DND-41 (cell line): ENCODE results near the gene IQGAP3.

Experiments used
- EZH2 ChIP-seq: IDR thresholded peaks from 3 replicates; pipeline ENCODE4 v1.6.1; 2012; ENCODE audit warnings: borderline replicate concordance, low read depth, mild to moderate bottlenecking, moderate library complexity, low read length, inconsistent platforms; ENCODE audit not compliant: severe bottlenecking
- TF ChIP-seq, protein P1 (sequence below): IDR thresholded peaks from 2 replicates; pipeline ENCODE4 v1.5.1; 2012; ENCODE audit warnings: borderline replicate concordance, low read length, moderate library complexity, mild to moderate bottlenecking; ENCODE audit not compliant: poor library complexity, severe bottlenecking; ENCODE audit errors: extremely low read depth

DNA sequence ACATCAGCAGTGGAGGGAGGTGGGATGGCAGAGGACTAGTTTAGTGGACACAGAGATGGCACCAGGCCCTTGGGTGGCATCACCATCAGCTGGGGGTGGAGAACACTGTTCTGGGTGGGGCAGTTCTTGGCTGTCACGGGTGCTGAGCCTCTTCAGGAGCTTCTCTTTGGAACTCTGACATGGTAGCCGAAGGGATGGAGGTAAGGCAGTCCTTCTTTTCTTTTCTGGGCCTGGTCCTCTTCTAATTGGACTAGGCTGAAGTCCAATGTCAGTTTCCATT, 63.5 kb downstream of the IQGAP3 start:
- TF ChIP-seq, protein P1, sequence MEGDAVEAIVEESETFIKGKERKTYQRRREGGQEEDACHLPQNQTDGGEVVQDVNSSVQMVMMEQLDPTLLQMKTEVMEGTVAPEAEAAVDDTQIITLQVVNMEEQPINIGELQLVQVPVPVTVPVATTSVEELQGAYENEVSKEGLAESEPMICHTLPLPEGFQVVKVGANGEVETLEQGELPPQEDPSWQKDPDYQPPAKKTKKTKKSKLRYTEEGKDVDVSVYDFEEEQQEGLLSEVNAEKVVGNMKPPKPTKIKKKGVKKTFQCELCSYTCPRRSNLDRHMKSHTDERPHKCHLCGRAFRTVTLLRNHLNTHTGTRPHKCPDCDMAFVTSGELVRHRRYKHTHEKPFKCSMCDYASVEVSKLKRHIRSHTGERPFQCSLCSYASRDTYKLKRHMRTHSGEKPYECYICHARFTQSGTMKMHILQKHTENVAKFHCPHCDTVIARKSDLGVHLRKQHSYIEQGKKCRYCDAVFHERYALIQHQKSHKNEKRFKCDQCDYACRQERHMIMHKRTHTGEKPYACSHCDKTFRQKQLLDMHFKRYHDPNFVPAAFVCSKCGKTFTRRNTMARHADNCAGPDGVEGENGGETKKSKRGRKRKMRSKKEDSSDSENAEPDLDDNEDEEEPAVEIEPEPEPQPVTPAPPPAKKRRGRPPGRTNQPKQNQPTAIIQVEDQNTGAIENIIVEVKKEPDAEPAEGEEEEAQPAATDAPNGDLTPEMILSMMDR = no peak
- TF ChIP-seq EZH2 = no peak
